ENCODE data around the gene RHOBTB1.

Gene RHOBTB1

DNA sequence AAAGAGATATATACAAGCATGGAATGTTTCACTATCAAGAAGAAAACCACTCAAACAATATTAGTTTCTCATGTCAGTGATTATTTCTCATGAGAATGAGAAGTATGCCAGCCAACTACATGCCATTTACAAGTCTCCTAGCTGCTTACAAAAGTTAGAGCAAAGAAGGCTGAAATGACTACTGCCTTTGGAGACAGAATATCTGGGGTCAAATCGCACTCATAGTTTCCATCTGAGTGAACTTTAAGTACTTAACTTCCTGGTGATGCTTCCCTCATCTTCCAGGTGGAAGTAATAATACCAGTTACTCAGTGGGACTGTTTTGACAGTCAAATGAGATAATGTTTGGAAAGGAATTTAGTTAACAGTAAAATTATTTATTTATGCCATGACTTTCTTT, 42.0 kb upstream of the RHOBTB1 start:
- TF ChIP-seq POLR2AphosphoS5 (IDR thresholded peaks at IDR 0.05; ENCODE audit: low read depth, low read length) = no peak
- TF ChIP-seq, protein P1, sequence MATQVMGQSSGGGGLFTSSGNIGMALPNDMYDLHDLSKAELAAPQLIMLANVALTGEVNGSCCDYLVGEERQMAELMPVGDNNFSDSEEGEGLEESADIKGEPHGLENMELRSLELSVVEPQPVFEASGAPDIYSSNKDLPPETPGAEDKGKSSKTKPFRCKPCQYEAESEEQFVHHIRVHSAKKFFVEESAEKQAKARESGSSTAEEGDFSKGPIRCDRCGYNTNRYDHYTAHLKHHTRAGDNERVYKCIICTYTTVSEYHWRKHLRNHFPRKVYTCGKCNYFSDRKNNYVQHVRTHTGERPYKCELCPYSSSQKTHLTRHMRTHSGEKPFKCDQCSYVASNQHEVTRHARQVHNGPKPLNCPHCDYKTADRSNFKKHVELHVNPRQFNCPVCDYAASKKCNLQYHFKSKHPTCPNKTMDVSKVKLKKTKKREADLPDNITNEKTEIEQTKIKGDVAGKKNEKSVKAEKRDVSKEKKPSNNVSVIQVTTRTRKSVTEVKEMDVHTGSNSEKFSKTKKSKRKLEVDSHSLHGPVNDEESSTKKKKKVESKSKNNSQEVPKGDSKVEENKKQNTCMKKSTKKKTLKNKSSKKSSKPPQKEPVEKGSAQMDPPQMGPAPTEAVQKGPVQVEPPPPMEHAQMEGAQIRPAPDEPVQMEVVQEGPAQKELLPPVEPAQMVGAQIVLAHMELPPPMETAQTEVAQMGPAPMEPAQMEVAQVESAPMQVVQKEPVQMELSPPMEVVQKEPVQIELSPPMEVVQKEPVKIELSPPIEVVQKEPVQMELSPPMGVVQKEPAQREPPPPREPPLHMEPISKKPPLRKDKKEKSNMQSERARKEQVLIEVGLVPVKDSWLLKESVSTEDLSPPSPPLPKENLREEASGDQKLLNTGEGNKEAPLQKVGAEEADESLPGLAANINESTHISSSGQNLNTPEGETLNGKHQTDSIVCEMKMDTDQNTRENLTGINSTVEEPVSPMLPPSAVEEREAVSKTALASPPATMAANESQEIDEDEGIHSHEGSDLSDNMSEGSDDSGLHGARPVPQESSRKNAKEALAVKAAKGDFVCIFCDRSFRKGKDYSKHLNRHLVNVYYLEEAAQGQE (IDR thresholded peaks at IDR 0.05; ENCODE audit: insufficient read depth in 1 of 2, low read depth in 2 of 2, low read length in 2 of 2) = no peak
- no peak for TF ChIP-seq SIN3A (IDR thresholded peaks at IDR 0.05; ENCODE audit: borderline replicate concordance, insufficient read depth, low read length)
- no peak for TF ChIP-seq TAF1 (IDR thresholded peaks at IDR 0.05; ENCODE audit: borderline replicate concordance, insufficient read depth, low read length)
- no peak for TF ChIP-seq FOXP2 (optimal IDR thresholded peaks at IDR 0.05; ENCODE audit: borderline replicate concordance, extremely low read depth, extremely low read length, insufficient read depth)

DNA sequence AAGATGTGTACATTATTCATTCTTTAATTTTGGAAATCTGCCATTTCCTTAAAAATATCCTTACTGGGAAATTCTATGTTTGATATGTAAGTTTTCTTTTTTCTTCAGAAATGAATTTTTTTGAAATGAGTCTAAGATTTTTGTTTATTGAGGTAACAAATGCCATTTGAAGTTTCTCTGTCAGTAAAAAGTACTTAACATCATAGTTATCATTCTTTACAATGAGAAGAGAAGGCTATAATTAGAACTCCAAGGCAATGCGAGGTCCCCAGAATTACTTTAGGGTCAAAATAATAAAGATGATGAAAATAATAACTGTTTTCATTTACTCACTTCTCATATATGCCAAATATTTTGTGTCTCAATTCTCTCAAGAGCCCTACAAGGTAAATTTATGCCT, 37.0 kb upstream of the RHOBTB1 start:
- no peak for TF ChIP-seq SIN3A (IDR thresholded peaks at IDR 0.05; ENCODE audit: borderline replicate concordance, insufficient read depth, low read length)
- TF ChIP-seq, protein P1 (IDR thresholded peaks at IDR 0.05; ENCODE audit: insufficient read depth in 1 of 2, low read depth in 2 of 2, low read length in 2 of 2) = no peak

GRCh38 chr10:60979667-60980104, 35.7 kb upstream of the RHOBTB1 start:
- TF ChIP-seq TAF1 (IDR thresholded peaks at IDR 0.05; ENCODE audit: borderline replicate concordance, insufficient read depth, low read length) (no peak), SIN3A (IDR thresholded peaks at IDR 0.05; ENCODE audit: borderline replicate concordance, insufficient read depth, low read length) (no peak), FOXP2 (optimal IDR thresholded peaks at IDR 0.05; ENCODE audit: borderline replicate concordance, extremely low read depth, extremely low read length, insufficient read depth) (peak; percentile 40), POLR2AphosphoS5 (IDR thresholded peaks at IDR 0.05; ENCODE audit: low read depth, low read length) (no peak)
- TF ChIP-seq, protein P1 (IDR thresholded peaks at IDR 0.05; ENCODE audit: insufficient read depth in 1 of 2, low read depth in 2 of 2, low read length in 2 of 2) = no peak

GRCh38 chr10:60978287-60979115, 34.5 kb upstream of the RHOBTB1 start:
- TF ChIP-seq POLR2AphosphoS5 (IDR thresholded peaks at IDR 0.05; ENCODE audit: low read depth, low read length) = no peak
- TF ChIP-seq, protein P1 (IDR thresholded peaks at IDR 0.05; ENCODE audit: insufficient read depth in 1 of 2, low read depth in 2 of 2, low read length in 2 of 2) = no peak
- TF ChIP-seq TAF1 (IDR thresholded peaks at IDR 0.05; ENCODE audit: borderline replicate concordance, insufficient read depth, low read length) = no peak
- no peak for TF ChIP-seq FOXP2 (optimal IDR thresholded peaks at IDR 0.05; ENCODE audit: borderline replicate concordance, extremely low read depth, extremely low read length, insufficient read depth)
- no peak for TF ChIP-seq SIN3A (IDR thresholded peaks at IDR 0.05; ENCODE audit: borderline replicate concordance, insufficient read depth, low read length)
